NOMO-1 treated with dmso at 0.1 percent for 144 hours (cell line): ENCODE results near the gene MLNR.
A peak's percentile ranks its signal among the peaks of the same experiment; 100 is the strongest.

Source experiments
- DNase-seq: peaks from one replicate; lab custom pipeline; 2025; ENCODE audit not compliant: unreplicated experiment; lab: John Stamatoyannopoulos, UW

The MLNR gene

DNA sequence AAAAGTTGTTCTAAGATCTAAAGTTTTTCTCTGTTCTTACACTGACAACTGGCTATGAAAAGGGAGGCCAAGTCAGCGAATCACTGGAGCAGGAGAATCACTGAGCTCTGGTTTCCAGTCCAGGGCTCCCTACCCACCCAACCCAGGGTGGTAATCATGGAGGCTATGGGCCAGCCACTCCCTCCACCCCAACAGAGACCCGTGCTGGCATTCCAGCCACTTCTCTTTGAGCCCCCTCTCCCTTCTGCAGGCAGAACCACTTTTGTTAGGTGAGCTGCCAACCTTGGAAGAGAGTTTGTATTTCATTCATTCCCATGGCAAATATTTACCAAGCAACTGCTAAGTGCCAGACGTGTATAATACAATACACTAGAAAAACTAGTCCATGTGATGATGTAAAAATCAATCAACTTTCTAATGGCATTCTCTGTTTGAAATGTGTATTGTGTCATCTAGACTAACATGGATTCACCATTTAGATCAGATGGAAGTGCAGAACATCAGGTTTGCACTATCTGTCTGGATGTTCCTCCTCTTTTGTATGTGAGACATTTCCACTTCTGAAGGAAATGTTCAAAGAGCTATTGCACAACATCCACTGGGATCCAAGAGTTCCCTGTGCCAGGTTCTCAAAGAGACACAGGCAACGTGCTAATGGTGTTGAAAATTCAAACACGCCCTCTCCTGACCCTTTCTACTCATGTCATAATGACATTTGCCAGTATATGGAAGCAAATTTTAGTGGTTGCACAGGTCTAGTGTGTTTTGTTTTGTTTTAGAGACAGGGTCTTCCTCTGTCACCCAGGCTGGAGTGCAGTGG lies 5.3 kb downstream of the MLNR start:
- DNase-seq, result no peak

DNA sequence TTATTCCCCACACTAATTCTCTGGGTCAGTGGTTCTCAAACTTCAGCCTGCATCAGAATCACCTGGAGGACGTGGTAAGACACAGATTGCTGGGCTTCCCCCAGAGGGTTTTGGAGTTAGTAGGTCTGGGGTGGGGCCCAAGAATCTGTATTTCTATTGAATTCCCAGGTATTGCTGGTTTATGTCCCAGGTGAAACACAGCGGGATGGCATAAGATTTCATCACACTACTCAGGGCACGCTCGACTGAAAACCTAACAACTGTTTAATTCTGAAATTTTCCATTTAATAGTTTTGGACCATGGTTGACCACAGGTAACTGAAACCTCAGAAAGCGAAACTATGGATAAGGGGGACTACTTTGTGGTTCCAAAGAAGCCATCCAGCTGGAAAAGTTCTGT lies 6.5 kb downstream of the MLNR start:
- DNase-seq, result no peak

DNA sequence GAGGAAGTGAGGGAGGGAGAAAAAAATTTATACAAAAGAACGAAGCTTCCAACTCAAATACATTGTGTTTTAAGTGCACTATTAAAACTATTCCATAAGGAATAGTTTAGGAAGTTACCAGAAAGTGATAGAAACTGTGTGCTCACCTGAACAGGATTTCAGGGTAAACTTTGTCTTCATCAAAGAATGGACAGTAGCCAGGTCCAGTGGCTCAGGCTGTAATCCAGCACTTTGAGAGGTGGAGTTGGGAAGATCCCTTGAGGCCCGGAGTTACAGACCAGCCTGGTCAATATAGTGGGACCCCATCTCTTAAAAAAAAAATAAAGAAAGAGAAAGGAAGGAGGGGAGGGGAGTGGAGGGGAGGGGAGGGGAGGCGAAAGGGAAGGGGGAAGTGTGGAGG lies 14.6 kb downstream of the MLNR start:
- no peak for DNase-seq

DNA sequence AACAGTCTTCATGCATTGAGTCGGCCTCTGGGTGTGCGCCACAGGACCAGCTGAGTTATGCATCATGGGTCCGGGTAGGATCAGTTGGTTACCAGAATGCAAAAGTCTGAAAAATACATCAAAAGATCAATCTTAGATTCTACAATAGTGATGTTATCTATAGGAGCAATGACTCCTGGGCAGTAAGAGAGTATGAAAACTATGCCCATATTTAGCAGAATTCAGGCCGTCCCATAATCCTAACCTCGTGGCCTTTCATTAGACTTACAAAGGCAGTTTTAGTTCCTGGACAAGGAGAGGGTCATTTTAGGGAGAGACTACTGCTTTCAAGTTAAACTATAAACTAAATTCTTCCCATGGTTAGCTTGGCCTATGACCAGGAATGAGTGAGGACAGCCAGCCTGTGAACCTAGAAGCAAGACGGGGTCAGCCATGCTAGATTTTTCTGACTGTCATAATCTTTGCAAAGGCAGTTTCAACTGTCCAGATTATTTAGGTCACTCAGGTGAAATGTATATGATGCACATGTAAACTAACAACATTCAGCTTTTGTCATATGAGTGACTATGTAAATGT lies 15.8 kb downstream of the MLNR start:
- DNase-seq, result no peak

DNA sequence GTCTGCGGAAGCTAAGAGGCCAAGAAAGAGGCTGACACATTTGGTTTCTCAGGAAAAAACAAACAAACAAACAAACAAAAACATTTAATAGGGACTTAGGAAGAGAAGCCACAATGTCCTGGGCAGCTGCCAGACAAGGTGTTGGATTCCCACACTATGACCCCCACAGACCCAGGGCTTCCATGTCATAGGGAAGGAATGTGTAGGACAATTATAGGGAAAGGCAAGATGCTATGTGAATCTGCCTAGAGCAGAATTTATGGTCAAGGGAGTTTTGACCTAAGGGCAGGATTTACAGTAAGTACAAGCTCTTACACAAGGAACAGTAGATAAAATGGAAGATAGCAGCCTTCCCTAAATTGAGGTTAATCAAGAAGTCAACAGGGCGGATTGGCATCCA lies 18.5 kb downstream of the MLNR start:
- no peak for DNase-seq

DNA sequence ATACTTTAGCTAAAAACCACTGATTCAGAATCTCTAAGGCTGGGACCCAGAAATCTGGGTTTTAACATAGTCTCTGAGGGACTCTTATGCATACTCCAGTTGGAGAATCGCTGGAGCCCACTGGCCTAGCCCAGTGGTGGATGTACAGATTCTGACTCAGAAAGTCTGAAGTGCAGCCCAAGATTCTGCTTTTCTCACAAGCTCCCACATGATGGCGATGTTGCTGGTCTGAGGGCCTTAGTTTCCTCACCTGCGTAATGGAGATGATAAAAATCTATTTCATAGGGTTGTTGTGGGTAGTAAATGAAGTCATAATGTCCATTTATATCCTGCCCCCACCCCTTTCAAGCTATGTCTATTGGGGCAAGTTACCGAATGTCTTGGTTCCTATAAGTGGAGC lies 19.9 kb downstream of the MLNR start:
- DNase-seq, result no peak

DNA sequence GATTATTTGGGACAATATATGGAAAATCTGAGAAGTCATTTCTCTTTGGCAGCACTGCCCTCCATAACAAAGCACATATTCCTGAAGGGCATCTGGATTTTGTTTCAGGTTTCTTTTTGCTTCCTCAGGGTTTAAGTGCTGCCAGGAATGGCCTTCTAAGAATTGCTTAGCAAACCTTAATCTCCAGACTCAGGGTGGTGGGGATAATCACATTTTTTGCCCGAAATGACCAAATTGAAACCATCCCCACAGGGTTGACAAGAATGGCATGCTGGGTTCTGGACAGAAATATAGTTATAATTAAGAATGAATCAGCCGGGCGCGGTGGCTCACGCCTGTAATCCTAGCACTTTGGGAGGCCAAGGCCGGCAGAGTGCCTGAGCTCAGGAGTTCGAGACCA lies 21.2 kb downstream of the MLNR start:
- no peak for DNase-seq

DNA sequence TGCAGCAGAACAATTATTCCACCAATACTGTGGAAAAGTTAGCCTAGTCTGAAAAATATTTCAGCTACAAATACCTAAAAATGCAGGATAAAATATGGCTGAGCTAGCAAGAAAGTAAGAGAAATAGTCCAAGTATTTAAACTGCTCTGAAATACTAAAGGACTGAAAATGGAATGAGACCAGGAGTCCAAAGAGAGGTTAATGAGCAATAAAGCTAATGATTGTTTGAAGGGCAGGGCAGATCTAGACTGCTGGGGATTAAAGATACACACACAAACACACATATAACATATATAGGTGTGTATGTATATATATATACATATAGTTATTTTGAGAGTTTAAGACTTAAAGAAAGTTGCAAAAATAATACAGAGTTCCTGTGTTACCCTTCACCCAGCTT lies 25.0 kb downstream of the MLNR start:
- DNase-seq, result no peak

DNA sequence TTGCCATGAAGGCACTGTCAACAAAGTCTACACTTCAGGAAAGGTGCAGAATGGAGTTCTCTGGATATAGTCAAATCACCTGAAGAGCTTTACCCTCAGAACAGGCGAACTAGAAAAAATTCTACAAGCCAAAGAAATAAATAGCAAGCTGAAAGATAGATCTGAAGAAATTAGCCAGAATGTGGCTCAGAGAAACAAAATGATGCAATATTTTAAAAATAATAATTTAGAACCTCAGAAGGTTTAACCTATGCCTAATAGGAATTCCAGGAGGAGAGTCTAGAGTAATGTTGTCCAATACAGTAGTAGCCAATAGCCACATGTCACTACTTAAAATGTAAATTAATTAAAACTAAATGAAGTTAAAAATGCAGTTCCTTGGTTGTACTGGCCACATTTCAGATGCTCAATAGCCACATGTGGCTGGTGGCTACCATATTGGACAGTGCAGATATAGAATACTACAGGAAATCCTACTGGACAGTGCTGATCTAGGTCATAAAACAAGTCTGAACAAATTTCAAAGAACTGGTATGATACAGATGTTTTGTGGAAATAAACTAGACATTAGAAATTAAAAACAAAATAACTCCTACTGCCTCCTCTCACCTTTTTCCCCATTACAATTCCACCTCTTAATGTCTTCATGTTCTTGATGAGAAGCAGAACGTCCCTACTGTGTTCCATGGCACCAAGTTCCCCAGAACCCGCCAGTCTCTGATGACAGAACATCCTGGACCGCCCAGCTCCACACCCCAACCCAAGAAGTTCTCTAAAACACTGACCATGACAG lies 26.9 kb downstream of the MLNR start:
- DNase-seq, result no peak

DNA sequence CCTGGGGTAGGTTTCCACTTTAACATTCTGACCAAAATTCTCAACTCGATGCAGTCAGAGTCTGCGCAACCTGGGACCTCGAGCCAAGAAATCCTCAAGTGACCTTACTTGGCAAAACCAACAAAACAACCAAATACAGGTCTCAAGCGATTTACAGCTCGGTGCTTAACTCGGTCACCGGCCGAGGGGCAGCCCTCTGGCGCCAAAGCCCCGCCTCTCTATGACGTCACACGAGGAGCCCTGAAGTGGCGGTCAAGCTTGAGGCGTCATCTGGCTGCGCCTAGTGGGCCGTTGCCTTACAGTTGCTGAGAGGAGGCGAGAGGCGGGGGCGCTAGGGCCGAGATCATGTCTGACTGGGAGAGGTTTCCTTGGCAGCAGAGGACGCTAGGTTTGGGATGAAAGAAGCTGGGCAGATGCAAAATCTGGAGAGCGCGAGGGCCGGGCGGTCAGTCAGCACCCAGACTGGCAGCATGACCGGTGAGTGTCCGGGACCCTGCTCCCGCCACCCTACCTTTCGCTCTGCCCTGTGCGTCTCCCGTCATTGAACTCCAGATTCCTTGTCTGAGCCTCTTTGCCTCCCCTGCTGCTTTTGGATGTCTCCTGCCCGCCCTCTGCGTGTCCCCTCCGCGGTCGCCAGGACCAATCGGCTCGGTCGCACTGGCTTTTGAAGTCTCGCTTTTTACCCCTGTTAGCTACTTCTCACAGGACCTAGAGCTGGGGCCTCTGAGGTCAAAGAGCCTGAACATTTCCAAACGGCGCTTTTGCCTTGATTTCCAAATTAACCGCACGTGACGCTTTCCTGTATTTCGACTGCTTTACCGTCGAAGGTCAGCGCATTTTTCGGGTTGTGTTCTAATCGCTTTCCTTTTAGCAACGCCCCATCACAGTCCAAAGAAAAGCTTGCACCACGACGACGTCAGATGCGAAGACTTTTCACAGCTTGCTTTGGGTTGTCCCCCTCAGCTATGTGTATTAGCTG lies 27.8 kb downstream of the MLNR start, which contains the start of gene CDADC1:
TSS of gene CDADC1 (plus strand) at position 283 of the 979 bp plus-strand sequence. CDS start at position 396, 113 bp downstream.
- DNase-seq, result peak; percentile 92

DNA sequence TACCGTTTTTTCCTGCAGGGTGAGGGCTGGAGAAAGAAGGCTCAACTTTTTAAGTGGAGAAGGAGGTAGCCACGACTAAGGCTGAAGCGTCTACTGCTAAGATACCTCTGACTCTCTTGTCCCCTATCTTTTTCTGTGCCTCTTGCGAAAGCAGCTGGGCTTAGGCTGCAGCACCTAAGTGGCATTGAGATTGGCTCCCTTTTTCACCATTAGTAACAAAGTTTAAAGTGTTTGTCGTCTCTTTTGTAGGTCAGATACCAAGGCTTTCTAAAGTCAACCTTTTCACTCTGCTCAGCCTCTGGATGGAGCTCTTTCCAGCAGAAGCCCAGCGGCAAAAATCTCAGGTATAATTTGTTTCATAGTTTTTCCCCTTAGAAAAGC lies 28.5 kb downstream of the MLNR start:
- no peak for DNase-seq

DNA sequence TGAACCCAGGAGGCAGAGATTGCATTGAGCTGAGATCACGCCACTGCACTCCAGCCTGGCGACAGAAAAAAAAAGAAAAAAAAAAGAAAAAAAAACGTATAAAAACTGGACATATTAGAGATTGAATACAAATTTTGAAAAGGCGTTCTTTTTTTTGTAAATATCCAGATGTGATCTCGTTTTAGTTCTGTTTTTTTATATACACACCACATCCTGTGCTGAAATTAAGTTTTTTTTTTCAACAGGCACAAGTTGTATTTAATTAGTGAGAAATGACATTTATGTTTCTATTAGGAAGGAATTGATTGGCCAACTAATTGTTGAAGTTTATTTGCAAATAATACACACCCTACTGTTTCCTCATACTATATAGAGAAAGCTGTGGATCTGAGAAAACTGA lies 31.2 kb downstream of the MLNR start:
- DNase-seq, result no peak

DNA sequence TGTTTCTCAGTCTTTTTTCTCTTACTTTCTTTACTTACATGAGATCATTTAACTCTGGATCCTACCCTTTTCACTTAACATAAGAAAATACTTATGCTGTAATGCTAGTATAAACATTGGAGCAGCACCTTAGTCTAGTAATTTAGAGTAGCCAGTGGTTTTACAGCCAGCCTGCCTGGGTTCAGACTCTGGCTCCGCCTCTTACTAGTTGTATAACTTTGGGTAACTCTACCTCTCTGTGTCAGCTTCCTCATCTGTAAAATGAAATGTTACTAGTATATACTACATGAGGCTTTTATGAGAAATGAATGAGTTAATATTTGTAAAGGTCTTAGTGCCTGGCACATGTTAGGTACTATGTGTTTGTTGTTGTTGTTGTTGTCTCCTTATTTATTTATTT lies 33.2 kb downstream of the MLNR start:
- DNase-seq, result no peak

DNA sequence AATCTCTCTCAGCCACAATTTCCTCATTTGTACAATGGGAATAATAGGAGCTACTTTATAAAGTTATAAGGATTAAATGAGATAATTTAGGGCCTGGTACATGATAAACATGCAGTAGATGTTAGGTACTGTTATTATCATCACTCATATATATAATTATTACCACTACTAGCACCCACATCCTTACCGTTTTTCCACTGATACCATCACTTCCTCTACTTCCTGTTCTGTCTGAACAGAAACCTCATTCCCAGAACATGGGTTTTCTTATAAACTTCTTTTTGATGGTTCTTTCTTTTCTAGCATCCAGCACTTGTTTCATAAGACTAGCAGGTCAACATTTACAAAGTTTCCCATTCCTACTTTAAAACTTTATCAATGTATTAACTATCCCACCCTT lies 33.9 kb downstream of the MLNR start:
- DNase-seq, result no peak

DNA sequence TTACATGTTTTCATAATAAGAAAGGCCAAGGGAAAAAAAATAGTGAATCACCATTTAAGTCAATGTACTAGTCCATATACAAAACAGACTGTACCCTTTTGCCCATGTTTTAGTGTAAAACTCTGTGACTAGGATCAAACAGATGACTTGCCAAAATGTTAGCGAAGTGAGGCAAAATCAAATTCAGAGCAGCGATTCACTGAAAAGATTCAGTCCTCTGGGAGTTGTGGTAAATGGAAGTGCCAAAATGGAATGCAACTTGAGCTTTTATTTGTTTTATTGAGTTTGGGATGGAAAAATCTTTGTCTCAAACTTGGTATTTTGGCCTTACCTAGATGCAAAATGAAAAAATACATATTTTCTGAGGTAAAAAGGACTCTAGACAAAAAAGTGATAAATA lies 36.7 kb downstream of the MLNR start:
- DNase-seq, result no peak

DNA sequence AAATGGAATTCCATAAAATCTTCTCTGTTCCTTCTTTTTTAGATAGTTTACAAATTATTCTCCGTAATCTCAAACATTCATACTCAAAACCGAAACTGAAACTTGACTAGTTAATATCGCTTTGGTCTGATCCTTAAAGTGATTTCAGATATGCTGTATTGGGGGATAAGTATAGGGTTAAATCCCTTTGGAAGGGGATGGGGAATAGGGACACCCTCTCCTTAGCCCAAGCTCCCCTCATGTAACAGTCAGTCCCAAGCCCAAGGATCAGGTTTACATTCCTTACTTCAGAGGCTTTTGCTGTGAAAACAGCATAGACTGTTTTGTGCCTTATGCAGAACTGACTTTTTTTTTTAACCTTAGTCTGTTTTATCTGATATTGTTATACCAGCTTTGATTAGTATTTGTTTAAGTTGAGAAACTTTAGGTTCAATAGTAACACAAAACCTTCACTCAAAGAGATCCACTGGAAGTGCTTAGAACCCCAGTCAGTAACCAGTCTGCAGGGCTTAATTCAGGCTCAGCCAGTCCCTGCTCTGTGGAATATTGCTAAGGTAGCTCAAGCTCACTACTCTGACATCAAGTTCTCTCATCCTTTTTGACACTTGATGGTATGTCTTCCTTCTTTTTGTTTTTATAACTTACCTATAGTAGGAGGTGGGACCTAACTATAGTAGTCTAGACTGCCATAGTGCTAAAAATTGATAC lies 38.1 kb downstream of the MLNR start:
- no peak for DNase-seq

DNA sequence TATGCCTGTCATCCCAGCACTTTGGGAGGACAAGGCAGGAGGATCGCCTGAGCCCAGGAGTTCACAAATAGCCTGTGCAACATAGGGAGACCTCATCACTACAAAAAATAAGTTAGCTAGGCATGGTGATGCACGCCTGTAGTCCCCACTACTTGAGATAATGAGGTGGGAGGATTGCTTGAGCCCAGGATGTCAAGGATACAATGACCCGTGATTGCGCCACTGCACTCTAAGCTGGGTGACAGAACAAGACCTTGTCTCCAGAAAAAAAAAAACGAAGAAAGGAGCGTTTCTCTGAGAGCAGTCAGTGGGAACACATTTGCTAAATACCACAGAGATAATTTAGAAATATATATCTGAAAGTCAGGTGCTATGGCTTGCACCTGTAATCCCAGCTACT lies 39.4 kb downstream of the MLNR start:
- DNase-seq, result no peak

DNA sequence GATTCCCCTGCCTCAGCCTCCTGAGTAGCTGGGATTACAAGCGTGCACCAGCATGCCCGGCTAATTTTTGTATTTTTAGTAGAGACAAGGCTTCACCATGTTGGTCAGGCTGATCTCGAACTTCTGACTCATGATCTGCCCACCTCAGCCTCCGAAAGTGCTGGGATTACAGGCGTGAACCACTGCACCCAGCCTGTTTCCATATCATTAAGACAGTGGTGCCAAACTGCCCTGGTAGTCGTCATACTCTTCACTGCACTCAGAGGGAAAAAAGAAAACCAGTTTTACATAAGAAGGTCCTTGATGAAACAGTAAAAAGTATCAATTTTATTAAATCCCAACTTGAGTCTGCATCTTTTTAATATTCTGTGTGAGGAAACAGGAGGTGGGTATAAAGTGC lies 42.5 kb downstream of the MLNR start:
- no peak for DNase-seq

DNA sequence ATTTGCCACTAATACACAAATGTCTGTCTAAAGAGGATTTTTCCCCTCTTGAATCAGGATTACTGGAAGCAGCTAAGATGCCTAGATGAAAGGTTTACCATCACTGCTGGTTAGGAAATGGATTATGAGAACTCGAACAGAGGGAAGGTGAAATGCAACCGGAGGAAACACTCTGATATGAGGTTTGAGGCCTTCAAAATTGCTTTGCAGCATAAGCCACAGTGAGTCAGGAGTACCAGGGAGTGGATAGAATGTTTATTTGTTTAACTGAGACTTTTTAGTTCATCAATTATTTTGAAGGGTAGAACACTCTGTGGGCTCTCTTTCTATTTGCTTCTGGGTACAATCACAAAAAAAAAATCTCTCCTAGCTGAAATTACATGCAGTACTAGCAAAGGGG lies 45.7 kb downstream of the MLNR start:
- no peak for DNase-seq

DNA sequence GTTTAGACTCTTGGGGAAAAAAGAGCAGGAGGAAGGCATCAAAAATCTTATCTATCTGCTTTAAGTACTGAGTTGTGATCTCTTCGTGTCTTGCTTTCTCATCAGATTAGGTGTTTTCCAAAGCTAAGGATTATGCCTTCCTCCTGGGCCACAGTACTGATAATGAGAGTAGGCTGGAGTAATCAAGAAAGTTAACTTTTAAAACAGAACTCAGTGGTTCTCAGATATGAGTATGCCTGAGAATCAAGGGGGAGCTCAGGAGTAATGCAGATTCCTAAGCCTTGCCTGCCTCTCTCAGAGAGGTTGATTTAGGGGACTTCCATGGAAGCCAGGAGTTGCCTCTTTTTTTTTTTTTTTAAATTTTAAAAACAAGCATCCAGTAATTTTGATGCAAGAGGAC lies 51.1 kb downstream of the MLNR start:
- no peak for DNase-seq
